NCI-H345 treated with DMSO at 0.1 percent for 48 hours (cell line): ENCODE data around the gene OCLN.
"Not testable (repeated sequence)": the region's sequence is repeated elsewhere in the genome, so short reads cannot be mapped to it uniquely, and the experiment has no call there.

ENCODE experiments used
- DNase-seq: peaks from one replicate; lab custom pipeline; 2025; ENCODE audit not compliant: unreplicated experiment; lab: John Stamatoyannopoulos, UW

Gene OCLN

DNA sequence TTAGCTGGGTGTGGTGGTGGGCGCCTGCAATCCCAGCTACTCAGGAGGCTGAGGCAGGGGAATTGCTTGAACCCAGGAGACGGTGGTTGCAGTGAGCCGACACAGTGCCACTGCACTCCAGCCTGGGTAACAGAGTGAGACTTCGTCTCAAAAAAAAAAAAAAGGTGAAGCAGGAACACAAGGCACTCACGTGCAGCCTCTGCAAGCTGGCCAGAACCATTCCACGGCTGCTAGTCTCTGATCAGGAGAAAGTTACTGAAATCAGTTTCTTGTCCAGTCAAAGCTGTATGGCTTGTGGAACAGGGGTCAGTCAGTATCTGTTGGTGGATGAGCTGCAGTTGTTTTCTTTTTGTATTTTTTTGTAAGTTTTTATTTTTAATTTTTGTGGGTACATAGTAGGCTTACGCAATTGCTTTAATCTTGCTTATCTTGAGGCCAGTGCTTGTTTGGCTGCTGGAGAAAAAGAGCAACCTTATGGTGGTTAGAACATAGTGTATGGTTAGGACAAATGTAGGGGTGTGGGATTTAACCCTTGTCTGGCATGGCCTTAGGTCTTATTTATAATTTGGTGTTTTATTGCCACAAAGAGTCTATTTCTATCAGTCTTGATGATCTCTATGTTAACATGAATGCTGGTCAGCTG lies 34.7 kb downstream of the OCLN start:
- no peak for DNase-seq

GRCh38 chr5:69528035-69528434 lies 35.4 kb downstream of the OCLN start:
- no peak for DNase-seq

GRCh38 chr5:69528609-69529008 lies 36.0 kb downstream of the OCLN start:
- no peak for DNase-seq

- DNase-seq: no peak
These were observed 38.2 kb downstream of the OCLN start for GRCh38 chr5:69530561-69531405.

GRCh38 chr5:69531406-69531801 lies 38.8 kb downstream of the OCLN start:
- no peak for DNase-seq

- DNase-seq: not testable (repeated sequence)
These were observed 45.3 kb downstream of the OCLN start for GRCh38 chr5:69537911-69538310.

GRCh38 chr5:69538735-69539134 lies 46.1 kb downstream of the OCLN start:
- not testable (repeated sequence) for DNase-seq

- DNase-seq: not testable (repeated sequence)
These were observed 48.8 kb downstream of the OCLN start for GRCh38 chr5:69541347-69541746.

DNA sequence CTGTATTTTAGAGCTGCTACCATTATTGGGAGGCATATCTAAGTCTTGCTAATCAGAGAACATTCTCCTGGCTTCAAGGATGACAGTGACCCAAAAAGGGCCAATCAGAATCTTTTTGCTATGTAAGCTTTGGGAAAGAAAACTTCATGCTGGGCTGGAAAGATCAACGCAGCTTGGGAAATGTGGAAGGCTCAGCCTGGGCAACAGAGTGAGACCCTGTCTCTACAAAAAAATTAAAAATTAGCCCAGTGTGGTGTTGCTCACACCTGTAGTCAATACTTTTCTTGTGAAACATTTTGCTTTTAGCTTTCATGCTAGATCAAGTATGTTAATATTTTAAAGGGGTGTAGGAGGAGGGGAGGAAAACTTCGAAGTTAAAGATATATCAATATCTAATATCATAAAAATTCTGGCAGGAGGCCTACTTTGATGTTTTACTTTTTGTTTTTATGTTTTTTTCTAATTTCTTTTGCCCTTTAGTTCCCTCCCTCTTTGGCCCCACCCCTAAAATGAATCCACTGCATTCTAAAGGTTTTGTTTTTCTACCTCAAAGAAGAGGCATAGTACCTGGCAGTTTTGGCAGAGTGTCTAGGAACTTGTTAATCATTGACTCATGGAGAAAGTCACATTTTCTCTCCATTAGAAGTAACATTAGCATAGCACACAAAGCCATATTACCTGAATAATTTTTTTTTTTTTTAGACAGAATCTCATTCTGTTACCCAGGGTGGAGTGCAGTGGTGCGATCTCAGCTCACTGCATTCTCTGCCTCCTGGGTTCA lies 50.4 kb downstream of the OCLN start:
- DNase-seq: not testable (repeated sequence)

GRCh38 chr5:69544602-69545001 lies 52.0 kb downstream of the OCLN start:
- DNase-seq: not testable (repeated sequence)

DNA sequence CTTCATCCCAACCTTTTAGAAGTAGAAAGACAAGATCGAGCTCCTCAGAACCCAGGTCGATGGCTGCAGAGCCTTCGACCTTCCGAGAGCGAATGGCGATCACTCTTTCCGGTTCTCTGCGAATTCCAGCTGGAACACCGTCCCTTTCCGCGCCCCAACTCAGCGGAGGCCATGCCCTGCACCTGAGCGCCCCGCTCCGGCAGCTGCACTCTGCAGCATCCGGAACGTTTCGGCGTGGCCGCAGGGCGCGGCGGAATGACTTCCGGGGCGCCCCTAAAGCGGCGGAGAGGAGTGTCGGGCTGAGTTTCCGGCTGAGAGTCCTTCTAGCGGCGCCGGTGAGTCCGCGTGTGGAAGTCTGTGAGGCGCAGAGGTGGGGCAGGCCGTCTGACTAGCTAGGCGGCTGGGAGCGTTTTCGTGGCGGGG lies 67.3 kb downstream of the OCLN start, which contains the start of gene GTF2H2C:
Gene GTF2H2C (plus strand): TSS at position 284 of the 423 bp plus-strand sequence. CDS start 4,942 bp downstream, outside the sequence.
- DNase-seq: not testable (repeated sequence)

DNA sequence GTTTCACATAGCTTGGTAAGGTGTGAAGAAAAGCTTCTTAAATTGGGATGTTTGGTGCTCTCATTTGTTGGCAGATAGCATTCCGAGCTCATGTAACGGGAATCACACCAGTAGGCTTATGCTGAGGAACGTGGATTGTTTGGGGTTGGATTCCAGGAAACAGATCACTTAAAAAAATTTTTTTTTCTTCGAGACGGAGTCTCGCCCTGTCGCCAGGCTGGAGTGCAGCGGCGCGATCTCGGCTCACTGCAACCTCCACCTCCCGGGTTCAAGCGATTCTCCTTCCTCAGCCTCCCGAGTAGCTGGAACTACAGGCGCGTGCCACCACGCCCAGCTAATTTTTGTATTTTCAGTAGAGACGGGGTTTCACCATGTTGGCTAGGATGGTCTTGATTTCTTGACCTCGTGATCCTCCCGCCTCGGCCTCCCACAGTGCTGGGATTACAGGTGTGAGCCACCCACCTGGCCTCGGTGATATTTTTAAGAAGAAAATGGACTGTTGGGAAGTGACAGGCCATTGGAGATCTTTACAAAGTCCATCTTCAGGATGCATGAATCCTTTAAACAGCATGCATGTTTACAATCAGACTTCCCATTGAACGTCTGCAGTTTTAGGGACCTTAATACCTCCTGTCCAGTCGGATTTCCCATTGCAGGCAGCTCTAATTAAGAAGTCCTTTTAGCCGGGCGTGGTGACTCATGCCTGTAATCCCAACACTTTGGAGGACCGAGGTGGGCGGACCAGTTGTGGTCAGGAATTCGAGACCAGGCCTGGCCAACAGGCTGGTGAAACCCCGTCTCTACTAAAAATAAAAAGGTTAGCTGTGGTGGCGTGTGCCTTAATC lies 68.2 kb downstream of the OCLN start:
- not testable (repeated sequence) for DNase-seq

GRCh38 chr5:69566172-69566571 lies 73.6 kb downstream of the OCLN start:
- not testable (repeated sequence) for DNase-seq

DNA sequence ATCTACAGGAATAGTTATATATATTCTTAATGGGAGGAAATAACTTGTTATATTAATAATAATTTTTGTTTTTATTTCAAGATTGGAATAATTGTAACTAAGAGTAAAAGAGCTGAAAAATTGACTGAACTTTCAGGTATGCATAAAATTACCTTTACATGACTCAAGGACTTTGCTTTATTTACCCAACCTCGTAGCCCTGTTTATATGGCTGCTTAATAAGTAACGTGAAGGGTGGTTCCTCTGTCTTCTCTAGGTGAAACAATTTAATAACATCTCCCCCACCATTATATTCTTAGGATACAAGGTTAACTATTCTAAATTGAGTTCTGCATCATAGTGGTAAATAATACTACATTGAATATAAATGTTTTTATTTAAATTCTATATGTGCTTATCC lies 75.5 kb downstream of the OCLN start:
- not testable (repeated sequence) for DNase-seq

DNA sequence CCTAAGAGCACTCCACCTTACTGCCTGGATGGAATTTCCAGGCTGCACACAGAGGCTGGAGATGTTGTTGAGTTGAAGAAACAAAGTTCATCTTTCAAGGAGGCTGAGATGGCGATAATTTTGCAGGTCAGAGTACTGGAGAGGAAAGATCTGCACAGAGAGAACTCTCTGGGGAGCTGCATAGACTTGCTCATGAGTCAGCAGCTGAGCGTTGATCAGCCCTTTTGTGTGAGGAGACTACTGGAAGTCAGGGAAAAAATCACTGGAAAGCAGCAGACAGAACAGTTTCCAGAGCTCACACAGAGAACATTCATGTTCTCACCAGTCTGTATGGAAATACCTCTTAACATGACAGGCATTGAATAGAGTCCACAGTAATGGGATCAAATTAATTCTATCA lies 90.8 kb downstream of the OCLN start:
- not testable (repeated sequence) for DNase-seq

DNA sequence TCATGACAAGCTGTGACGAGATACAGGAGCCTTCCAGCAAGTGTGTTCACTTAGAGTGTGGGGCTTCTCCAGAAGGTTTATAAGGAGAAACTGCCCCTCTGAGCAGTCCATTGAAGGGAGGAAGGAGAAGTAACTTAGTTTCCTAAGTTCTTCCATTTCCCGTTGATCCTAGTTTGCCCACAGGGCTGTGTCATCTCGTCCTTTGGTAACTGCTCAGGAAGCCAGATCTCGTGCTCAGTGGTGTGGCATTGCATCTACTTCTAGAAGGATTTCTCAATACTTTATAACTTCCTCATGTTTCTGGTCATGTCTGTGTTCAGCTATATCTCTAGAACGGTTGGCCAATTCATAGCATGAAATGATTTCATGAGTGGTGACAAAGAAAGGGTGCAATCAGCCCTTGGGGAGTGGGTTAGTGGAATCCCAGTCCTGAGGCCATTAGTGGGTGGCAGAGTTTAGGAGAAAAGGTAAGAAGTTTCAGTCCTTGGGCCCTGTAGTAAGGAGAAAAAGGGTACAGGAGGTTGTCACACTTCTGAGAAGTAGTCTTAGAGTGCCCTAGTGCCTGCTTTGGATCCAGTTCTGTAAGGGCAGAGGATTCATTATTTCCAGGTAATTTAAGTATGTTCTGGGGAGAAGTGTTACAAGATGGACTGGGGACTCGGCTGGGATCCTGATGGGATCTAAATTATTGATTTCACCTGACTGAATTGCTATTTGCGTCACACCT lies 103.7 kb downstream of the OCLN start:
- DNase-seq: not testable (repeated sequence)

GRCh38 chr5:69601947-69602346 lies 109.4 kb downstream of the OCLN start:
- DNase-seq: not testable (repeated sequence)

GRCh38 chr5:69606839-69607238 lies 114.2 kb downstream of the OCLN start:
- not testable (repeated sequence) for DNase-seq
